ENCODE results near the gene SELENOS. TPM values are rescaled to one million over a fixed set of nuclear protein-coding genes. Genes with fewer than 3 reads are reported as not detected.

The SELENOS gene
- total RNA-seq, 1 donor from 2014 or later, result 78.5 TPM

- no peaks in the 10 kb centered on the region for H3K27me3 ChIP-seq
- intact Hi-C loops (cut with DNase I), result no loop called here
- H3K27ac ChIP-seq, result no peak overlapping the region
- no peaks in the 10 kb centered on the region for H3K9me3 ChIP-seq
- H3K4me3 ChIP-seq, result no peak overlapping the region
- peak; percentile 58 for DNase-seq
- H3K4me1 ChIP-seq, result no peaks in the 10 kb centered on the region
- ATAC-seq, result no peak
- no peak for TF ChIP-seq CTCF (IDR thresholded peaks at IDR 0.05)
- H3K36me3 ChIP-seq, result no peaks in the 10 kb centered on the region
Observed at GRCh38 chr15:101313041-101313761, 35.9 kb upstream of the SELENOS start.

GRCh38 chr15:101310508-101310907 is 33.2 kb upstream of the SELENOS start:
- Histone ChIP-seq H3K4me3 (no peak overlapping the region), H3K27me3 (no peaks in the 10 kb centered on the region), H3K4me1 (no peaks in the 10 kb centered on the region), H3K36me3 (no peaks in the 10 kb centered on the region), H3K9me3 (no peaks in the 10 kb centered on the region), H3K27ac (no peak overlapping the region)
- TF ChIP-seq CTCF (IDR thresholded peaks at IDR 0.05), result no peak
- peak; percentile 46 for DNase-seq
- no peak for ATAC-seq
- intact Hi-C loops (cut with DNase I), result no loop called here

- Histone ChIP-seq H3K4me1 (no peaks in the 10 kb centered on the region), H3K27ac (no peak overlapping the region), H3K27me3 (no peaks in the 10 kb centered on the region), H3K9me3 (no peaks in the 10 kb centered on the region), H3K36me3 (no peaks in the 10 kb centered on the region), H3K4me3 (no peak overlapping the region)
- TF ChIP-seq CTCF (IDR thresholded peaks at IDR 0.05), result no peak
- DNase-seq (peak; percentile 56), ATAC-seq (no peak)
- intact Hi-C loops (cut with DNase I), result no loop called here
Observed at GRCh38 chr15:101310161-101310480, 32.8 kb upstream of the SELENOS start.

- intact Hi-C loops (cut with DNase I), result loop anchor here (10.0 kb wide), 1 partner anchor 335 kb away; no protein-coding TSS in a partner anchor
- ATAC-seq (no peak), DNase-seq (peak; percentile 50)
- TF ChIP-seq CTCF (IDR thresholded peaks at IDR 0.05), result no peak
- no peaks in the 10 kb centered on the region for H3K36me3 ChIP-seq
- H3K27me3 ChIP-seq, result no peaks in the 10 kb centered on the region
- H3K4me1 ChIP-seq, result no peaks in the 10 kb centered on the region
- H3K9me3 ChIP-seq, result no peaks in the 10 kb centered on the region
- H3K4me3 ChIP-seq, result no peak overlapping the region
- H3K27ac ChIP-seq, result no peak overlapping the region
Observed at GRCh38 chr15:101309436-101310160, 32.3 kb upstream of the SELENOS start.

- no peaks in the 10 kb centered on the region for H3K4me1 ChIP-seq
- ATAC-seq (no peak), DNase-seq (peak; percentile 40)
- intact Hi-C loops (cut with DNase I), result loop anchor here (10.0 kb wide), 1 partner anchor 336 kb away; no protein-coding TSS in a partner anchor
- H3K36me3 ChIP-seq, result no peaks in the 10 kb centered on the region
- H3K4me3 ChIP-seq, result no peak overlapping the region
- TF ChIP-seq CTCF (IDR thresholded peaks at IDR 0.05), result no peak
- H3K27ac ChIP-seq, result no peak overlapping the region
- no peaks in the 10 kb centered on the region for H3K27me3 ChIP-seq
- H3K9me3 ChIP-seq, result no peaks in the 10 kb centered on the region
Observed at GRCh38 chr15:101308604-101309435, 31.5 kb upstream of the SELENOS start.

All from upper lobe of right lung (tissue), 1 donor.